ENCODE results near the gene MAMDC4. TPM values are rescaled to one million over a fixed set of nuclear protein-coding genes. Genes with fewer than 3 reads are reported as not detected.

MAMDC4 gene
- total RNA-seq, 1 experiment from 2014 or later = 17.3 TPM

DNA sequence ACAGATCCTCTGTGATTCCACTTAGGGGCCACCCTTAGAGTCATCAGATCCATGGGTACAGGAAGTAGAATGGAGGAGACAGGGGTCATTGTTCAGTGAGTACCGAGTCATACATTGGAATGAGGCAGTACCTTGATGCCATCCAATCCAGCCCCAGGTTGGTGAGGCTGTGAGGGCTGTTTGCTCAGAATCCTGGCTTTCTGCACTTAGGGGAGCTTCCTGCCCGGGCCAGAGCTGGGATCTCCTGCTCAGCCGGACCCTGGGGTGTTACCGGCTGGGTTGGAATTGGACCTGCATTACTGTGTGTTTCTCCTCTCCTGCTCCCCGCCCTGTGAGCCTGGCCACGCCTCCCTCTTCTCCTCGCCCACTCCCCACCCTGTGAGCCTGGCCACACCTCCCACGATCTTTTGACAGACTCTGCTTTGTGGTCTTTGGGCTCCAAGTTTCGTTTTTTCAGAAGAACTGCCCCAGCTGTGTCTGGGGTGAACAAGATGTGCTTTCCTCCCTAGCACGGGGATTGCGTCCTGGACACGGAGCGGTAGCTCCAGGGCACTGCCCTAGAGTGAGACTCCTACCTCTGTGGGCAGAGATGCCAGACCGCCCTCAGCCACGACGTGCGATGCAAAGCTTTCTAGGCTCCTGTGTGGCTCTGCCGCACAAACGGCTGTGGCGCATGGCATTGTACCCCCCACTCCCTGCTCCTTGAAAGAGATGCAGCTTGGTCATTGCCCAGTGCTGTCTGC lies 49.5 kb downstream of the MAMDC4 start:
- Histone ChIP-seq H4K20me1 (ENCODE audit: insufficient read depth) (no peaks in the 10 kb centered on the region), H3K4me1 (ENCODE audit: control insufficient read depth in 1 of 2, insufficient read depth in 2 of 2, low read length in 2 of 2) (peaks cover 9 to 23% of the 10 kb centered on the region in 2 experiments), H3K4me3 (replicated peaks in 1 of 2; ENCODE audit: low read depth in 1 of 2, low read length in 2 of 2) (no peak overlapping the region; a peak in 1 of 4 replicates), H3K27me3 (ENCODE audit: insufficient read depth, low read length) (no peaks in the 10 kb centered on the region), H3K9me2 (ENCODE audit: insufficient read depth) (no peaks in the 10 kb centered on the region), H3K36me3 (ENCODE audit: control insufficient read depth in 1 of 2, insufficient read depth in 2 of 2, low read length in 2 of 2) (peaks cover 17 to 39% of the 10 kb centered on the region in 2 experiments; a peak in 3 of 4 replicates), H3K79me2 (ENCODE audit: insufficient read depth, low read length) (peaks cover 47% of the 10 kb centered on the region), H2AFZ (ENCODE audit: low read depth, low read length, poor library complexity, severe bottlenecking) (no peak overlapping the region), H3K9me3 (ENCODE audit: control insufficient read depth in 1 of 2, insufficient read depth in 1 of 2, low read depth in 1 of 2, low read length in 2 of 2) (no peaks in the 10 kb centered on the region), H3K27ac (ENCODE audit: low read depth, low read length) (peak overlapping the region; percentile 42), H3K4me2 (ENCODE audit: low read length) (peak overlapping the region; percentile 61), H3K9ac (ENCODE audit: low read length) (peak overlapping the region; percentile 43)
- BruUV-seq (replicated peaks) = no TSS peak
- TF ChIP-seq JUND (IDR thresholded peaks at IDR 0.05) (no peak), EZH2 (IDR thresholded peaks at IDR 0.05) (no peak), RAD21 (IDR thresholded peaks at IDR 0.05; ENCODE audit: low read depth) (no peak), CEBPB (IDR thresholded peaks at IDR 0.05; ENCODE audit: low read depth) (no peak), ZFX (IDR thresholded peaks at IDR 0.05) (no peak)
- TF ChIP-seq, protein P1, sequence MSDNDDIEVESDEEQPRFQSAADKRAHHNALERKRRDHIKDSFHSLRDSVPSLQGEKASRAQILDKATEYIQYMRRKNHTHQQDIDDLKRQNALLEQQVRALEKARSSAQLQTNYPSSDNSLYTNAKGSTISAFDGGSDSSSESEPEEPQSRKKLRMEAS (IDR thresholded peaks at IDR 0.05) = no peak
- ChIA-PET RAD21 (ENCODE audit: low non-redundant PET in 1 of 2, low total read pairs in 2 of 2, uncharacterized antibody in 2 of 2, unreplicated experiment in 2 of 2) (no interaction called here), CTCF (interaction anchor here (0.8 kb wide), 1 partner anchor 59 kb away, joined by 3 read pairs; the partner anchor contains the start of gene AJM1), POLR2A (no interaction called here)
- DNase-seq (ENCODE audit: low read depth, low spot score) (peak; percentile 41), ATAC-seq (peak; percentile 90)
- intact Hi-C loops (cut with micrococcal nuclease) = no loop called here

DNA sequence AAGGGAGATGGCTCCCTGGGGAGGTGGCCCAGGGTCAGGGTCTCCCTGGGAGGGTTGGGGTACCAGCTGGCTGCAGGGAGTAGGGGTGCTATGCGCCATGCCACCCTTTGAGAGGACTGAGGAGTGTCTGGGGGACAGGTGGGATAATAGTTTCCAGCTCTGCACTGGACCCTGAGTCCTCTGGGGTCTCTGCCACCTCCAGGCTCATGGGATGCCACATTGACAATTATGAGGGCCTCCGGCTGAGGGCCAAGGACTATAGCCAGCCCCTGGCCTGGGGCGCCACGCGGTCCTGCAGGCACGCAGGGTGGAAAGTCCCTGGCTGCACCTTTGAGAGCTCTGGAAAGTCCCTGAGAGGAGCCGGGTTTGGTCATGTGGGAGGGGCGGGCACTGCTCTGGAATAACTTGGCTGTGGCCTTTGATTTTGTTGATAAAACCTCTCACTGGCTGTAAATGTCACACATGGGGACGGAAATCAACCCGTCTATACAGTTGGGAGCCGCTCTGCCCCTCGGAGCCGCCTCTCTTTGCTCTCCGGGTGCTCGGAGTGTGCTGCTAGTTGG lies 50.2 kb downstream of the MAMDC4 start:
- 0 out of 2 replicates have a peak overlapping the region, but pooled peaks have one; percentile 43 for H3K9ac ChIP-seq (ENCODE audit: low read length)
- peaks cover 41% of the 10 kb centered on the region; the same call in 1 of the 2 replicates for H3K79me2 ChIP-seq (ENCODE audit: insufficient read depth, low read length)
- H3K4me1 ChIP-seq (ENCODE audit: control insufficient read depth in 1 of 2, insufficient read depth in 2 of 2, low read length in 2 of 2) = peaks cover 9 to 23% of the 10 kb centered on the region in 2 experiments
- ChIA-PET CTCF (interaction anchor here (0.8 kb wide), 1 partner anchor 60 kb away, joined by 3 read pairs; the partner anchor contains the start of gene AJM1), RAD21 (ENCODE audit: low non-redundant PET in 1 of 2, low total read pairs in 2 of 2, uncharacterized antibody in 2 of 2, unreplicated experiment in 2 of 2) (no interaction called here), POLR2A (no interaction called here)
- H4K20me1 ChIP-seq (ENCODE audit: insufficient read depth) = no peaks in the 10 kb centered on the region
- intact Hi-C loops (cut with micrococcal nuclease) = no loop called here
- H3K4me2 ChIP-seq (ENCODE audit: low read length) = peak overlapping the region; percentile 61
- peak overlapping the region; percentile 42 for H3K27ac ChIP-seq (ENCODE audit: low read depth, low read length)
- H2AFZ ChIP-seq (ENCODE audit: low read depth, low read length, poor library complexity, severe bottlenecking) = no peak overlapping the region
- TF ChIP-seq FOSL1 (IDR thresholded peaks at IDR 0.05; ENCODE audit: low read depth) = no peak
- TF ChIP-seq JUND (IDR thresholded peaks at IDR 0.05) = no peak
- no peak for TF ChIP-seq SIN3A (IDR thresholded peaks at IDR 0.05; ENCODE audit: low read depth)
- no peaks in the 10 kb centered on the region for H3K9me3 ChIP-seq (ENCODE audit: control insufficient read depth in 1 of 2, insufficient read depth in 1 of 2, low read depth in 1 of 2, low read length in 2 of 2)
- no peaks in the 10 kb centered on the region for H3K27me3 ChIP-seq (ENCODE audit: insufficient read depth, low read length)
- no peaks in the 10 kb centered on the region for H3K9me2 ChIP-seq (ENCODE audit: insufficient read depth)
- H3K36me3 ChIP-seq (ENCODE audit: control insufficient read depth in 1 of 2, insufficient read depth in 2 of 2, low read length in 2 of 2) = peaks cover 20 to 39% of the 10 kb centered on the region in 2 experiments; a peak in 3 of 4 replicates
- no TSS peak for BruUV-seq (replicated peaks)
- ATAC-seq = no peak
- H3K4me3 ChIP-seq (replicated peaks in 1 of 2; ENCODE audit: low read depth in 1 of 2, low read length in 2 of 2) = no peak overlapping the region
- no peak for DNase-seq (ENCODE audit: low read depth, low spot score)
